ENCODE data around the gene TBCD.
"Not testable (repeated sequence)": the region's sequence is repeated elsewhere in the genome, so short reads cannot be mapped to it uniquely, and the experiment has no call there.

The TBCD gene

GRCh38 chr17:82966415-82966814 lies 214.6 kb downstream of the TBCD start:
- DNase-seq (ENCODE audit: low read depth in 1 of 2, low spot score in 1 of 2), result no peak

DNA sequence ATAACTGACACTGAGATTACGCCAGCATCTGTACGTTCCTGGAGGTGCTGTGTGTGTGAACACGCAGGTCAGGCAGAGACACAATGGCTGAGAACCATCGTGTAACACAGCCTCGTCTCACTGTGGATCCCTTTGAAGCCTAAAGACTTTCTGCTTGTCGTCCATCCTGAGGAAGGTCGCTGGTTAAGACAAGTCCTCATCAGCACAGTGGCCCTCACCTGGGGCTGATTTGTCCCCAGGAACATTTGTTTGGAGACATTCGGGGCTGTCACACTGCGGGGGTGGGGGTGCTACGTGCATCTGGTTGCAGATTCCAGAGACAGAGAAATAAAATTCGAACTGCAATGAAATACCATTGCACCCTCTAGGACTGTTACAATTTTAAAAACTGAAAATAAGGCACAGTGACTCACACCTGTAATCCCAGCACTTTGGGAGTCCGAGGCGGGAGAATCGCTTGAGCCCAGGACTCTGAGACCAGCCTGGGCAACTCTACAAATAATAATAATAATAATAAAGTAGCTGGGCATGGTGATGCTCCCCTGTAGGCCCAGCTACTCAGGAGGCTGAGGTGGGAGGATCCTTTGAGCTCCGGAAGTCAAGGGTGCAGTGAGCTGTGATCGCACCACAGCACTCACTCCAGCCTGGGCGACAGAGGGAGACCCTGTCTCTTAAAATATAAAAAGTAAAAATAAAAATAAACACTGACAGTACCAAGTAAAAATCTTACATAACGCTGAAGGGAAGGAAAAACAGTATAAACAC lies 215.6 kb downstream of the TBCD start:
- DNase-seq (ENCODE audit: low read depth in 1 of 2, low spot score in 1 of 2), result no peak

GRCh38 chr17:82968033-82968841 lies 216.4 kb downstream of the TBCD start:
- not testable (repeated sequence) for DNase-seq (ENCODE audit: low read depth in 1 of 2, low spot score in 1 of 2)

DNA sequence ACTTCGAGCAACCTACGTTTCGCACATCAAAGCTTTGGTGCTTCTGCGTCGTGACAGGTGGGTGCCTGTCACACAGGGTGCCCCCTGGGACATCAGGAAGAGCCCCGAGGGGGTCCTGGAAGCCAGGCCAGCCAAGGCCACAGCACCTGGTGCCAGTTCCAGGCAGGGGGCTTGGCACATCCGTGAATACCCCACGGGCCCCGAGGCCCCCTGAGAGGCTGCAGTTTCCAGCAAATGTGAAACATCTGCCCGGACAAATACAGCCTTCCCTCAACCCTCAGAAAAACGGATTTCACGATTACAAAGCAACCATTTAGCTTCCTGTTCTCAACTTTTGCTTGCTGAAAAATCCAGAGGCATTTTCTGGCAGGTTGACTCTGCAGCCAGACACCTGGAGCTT lies 218.2 kb downstream of the TBCD start:
- DNase-seq (ENCODE audit: low read depth in 1 of 2, low spot score in 1 of 2), result no peak

DNA sequence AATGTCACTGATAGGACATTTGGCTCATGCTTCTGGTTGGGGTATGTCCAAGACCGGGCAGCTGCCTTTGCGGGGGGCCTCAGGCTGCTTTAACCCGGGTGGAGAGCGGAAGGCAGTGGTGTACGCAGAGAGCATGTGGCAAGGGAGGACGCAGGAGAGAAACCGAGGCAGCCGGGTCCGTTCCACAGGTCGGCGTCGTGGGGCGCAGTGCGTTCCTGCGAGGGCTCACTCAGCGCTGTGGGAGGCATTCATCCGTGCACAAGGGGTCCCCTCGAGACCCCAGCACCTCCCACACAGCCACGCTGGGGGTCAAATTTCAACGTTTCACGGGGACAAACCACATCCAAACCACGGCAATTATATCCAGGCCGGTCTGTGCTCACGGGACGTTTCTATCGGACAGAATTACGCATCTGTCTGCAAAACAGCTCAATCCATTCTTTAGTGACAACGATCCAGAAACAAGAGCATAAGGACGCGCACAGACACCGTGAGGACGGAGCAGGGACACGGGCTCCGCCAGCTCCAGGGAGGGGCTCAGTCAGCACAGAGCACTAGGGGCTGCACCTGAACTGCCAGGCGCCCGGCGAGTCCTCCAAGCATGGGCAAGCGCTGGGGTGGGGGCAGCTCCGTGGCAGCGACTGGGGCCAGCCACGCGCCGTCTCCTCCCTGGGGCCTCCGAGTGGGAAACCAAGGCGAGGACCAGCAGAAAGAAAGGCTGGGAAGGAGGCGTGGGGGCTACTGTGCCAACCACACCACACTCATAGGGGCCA lies 219.1 kb downstream of the TBCD start:
- DNase-seq (ENCODE audit: low read depth in 1 of 2, low spot score in 1 of 2), result no peak

- DNase-seq (ENCODE audit: low read depth in 1 of 2, low spot score in 1 of 2), result no peak
Observed at GRCh38 chr17:82972836-82973372, 221.0 kb downstream of the TBCD start.

- DNase-seq (ENCODE audit: low read depth in 1 of 2, low spot score in 1 of 2), result no peak
Observed at GRCh38 chr17:82973456-82974135, 221.7 kb downstream of the TBCD start.

- DNase-seq (ENCODE audit: low read depth in 1 of 2, low spot score in 1 of 2), result no peak
Observed at GRCh38 chr17:82974136-82974952, 222.5 kb downstream of the TBCD start.

- no peak for DNase-seq (ENCODE audit: low read depth in 1 of 2, low spot score in 1 of 2)
Observed at GRCh38 chr17:82976982-82977488, 225.2 kb downstream of the TBCD start.

DNA sequence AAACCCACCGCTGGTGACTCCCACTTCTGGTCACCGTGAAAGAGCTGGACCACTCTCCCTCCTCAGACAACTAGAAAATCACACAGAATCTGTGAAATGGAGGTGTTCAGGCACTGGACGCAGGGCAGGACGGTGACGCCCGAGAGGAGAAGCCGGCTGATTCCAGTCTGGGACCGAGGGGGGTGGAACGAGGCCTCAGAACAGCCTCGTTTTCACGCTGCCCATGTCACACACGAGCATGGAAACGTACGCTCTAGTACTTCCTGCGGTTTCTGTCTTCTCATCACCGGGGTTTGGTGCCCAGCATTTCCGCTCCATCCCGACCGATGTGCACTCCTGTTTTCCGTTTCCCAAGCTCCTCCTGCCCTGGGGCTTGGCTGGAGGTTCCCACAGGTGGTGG lies 225.7 kb downstream of the TBCD start:
- DNase-seq (ENCODE audit: low read depth in 1 of 2, low spot score in 1 of 2), result no peak

DNA sequence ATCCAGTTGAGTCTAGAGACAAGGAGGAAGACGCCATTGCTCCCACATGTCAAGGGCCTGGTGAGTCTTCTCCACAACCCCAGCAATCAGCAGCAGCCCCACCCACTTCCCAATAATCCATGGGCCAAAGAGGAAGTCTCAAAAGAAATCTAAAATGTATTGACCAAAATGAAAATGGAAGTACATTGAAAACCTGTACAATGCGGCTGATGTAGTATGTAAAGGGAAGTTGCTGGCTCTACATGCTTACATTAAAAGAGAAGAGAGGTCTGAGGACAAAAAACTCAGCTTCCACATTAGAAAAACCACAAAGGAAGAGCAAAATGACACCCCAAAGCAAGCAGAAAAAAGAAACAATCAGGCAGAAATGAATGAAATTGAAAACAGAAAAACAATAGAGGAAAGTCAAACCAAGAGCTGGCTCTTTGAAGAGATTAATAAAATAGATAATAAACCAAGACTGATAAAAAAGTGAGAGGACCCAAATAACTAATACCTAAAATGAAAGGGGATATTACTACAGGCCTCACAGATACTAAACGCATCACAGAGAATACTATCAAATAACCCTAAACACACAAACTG lies 227.0 kb downstream of the TBCD start:
- DNase-seq (ENCODE audit: low read depth in 1 of 2, low spot score in 1 of 2), result no peak

GRCh38 chr17:82979718-82980117 lies 227.9 kb downstream of the TBCD start:
- no peak for DNase-seq (ENCODE audit: low read depth in 1 of 2, low spot score in 1 of 2)

- DNase-seq (ENCODE audit: low read depth in 1 of 2, low spot score in 1 of 2), result no peak
Observed at GRCh38 chr17:82980632-82981031, 228.8 kb downstream of the TBCD start.

DNA sequence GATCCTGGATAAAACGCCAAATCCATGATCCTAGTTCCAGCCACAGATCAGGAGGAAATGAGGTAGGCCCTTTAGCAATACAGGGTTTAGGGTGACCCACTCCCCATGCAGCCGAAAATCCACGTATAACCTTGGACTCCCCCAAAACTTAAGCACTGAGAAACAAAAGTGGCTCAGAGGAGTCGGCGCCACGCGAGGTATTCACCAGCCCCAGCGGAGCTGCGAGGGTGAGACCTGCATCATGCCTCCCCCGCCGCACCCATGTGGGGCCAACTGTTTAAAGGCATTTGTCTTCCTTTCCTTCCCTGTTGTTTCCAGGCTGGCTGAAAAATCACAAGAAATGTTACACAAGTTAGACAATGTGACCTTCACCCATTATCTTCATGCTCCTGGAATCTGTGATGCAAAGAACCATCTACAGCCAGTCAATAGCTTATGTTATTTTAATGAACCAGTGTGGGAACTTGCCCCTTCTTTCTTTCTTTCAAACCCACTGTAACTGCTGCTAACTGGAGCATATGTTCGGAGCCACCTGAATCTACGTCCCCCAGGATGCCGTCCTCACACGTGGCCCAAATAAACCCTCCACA lies 229.4 kb downstream of the TBCD start:
- no peak for DNase-seq (ENCODE audit: low read depth in 1 of 2, low spot score in 1 of 2)

DNA sequence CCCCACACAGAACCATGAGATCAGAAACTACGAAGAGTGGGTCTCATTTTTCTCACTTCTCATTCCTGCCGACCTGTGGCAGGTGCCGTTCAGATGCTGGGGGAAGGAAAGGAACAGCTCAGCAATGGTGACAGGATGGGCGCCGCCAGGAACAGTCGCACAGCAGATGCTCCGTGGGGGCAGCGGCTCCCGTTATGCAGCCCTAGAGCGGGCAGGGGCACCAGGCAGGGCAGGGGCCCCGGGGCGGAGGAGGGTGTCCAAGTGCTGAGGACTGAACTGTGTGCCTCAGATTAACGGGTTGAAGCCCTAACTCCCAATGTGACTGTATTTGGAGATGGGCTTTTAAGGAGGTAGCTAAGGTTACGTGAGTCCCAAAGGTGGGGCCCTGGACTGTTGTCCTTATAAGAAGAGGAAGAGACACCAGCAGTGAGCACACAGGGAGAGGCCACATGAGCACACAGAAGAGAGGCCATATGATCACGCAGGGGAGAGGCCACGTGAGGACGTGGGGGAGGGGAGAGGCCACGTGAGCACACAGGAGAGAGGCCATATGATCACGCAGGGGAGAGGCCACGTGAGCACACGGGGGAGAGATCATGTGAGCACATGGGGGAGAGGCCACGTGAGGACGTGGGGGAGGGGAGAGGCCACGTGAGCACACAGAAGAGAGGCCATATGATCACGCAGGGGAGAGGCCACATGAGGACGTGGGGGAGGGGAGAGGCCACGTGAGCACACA lies 231.8 kb downstream of the TBCD start:
- DNase-seq (ENCODE audit: low read depth in 1 of 2, low spot score in 1 of 2), result no peak

- not testable (repeated sequence) for DNase-seq (ENCODE audit: low read depth in 1 of 2, low spot score in 1 of 2)
Observed at GRCh38 chr17:82984249-82984617, 232.4 kb downstream of the TBCD start.

DNA sequence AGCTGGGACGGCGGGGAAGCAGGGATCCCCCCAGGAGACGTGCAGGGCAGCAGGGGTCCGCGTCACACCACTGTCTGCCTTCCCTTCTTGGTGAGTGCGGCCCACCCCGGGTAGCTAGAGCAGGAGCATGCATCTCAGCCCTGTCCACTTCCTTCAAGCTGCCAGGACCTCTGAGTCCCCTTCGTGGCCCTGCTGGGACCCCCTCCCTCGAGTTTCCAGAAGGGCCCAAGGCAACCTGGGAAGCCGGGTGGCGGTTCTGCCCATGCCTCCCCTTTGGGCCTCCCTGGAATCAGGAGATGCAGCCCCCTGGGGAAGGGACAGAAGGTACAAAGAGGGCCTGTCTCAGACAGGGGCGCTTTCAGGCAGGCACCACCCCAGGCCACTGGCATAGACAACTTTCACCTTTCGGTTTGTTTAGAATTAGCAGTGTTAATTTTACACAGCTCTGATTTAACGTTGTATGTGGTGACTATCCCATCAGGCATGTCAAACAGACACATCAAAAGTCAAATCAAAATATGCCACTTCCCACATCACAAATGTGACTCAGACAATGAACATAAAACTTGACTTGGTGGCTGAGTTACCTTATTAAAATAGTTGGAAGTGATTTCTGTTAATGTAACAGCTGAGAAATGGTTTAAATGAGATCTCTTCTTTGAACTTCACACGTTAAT lies 233.0 kb downstream of the TBCD start:
- no peak for DNase-seq (ENCODE audit: low read depth in 1 of 2, low spot score in 1 of 2)

DNA sequence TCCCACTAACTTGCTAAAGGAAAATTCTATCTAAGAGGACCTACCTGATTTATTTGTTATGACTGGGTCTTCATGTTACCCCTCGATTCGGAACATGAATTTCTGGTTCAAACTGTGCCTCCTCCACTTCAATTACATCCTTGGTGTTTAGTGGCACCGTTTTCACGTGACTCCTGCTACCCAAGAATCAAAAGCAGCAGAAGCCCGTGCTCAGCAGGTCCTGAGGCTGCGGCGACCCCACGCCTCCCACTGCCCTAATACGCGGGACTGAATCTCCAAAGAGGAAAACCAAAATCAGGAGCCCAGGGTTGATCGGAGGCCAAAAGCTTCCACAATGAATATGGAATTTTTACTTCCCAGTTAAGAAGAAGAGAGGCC lies 233.6 kb downstream of the TBCD start:
- no peak for DNase-seq (ENCODE audit: low read depth in 1 of 2, low spot score in 1 of 2)
